K562 (cell line): ENCODE results near the gene ZMAT3. TPM values are rescaled to one million over a fixed set of nuclear protein-coding genes. Genes with fewer than 3 reads are reported as not detected.
"Not testable (repeated sequence)": the region's sequence is repeated elsewhere in the genome, so short reads cannot be mapped to it uniquely, and the experiment has no call there.

Experiments
- ARID1B ChIP-seq: fragments of 450-650 bp; IDR thresholded peaks from 2 replicates; pipeline ENCODE4 v1.6.1; 2016; ENCODE audit warnings: antibody characterized with exemption, mild to moderate bottlenecking, inconsistent platforms
- CBFA2T2 ChIP-seq: fragments of 450-650 bp; conservative IDR thresholded peaks from 2 replicates; pipeline ENCODE4 v1.6.1; 2017; ENCODE audit warnings: mild to moderate bottlenecking
- FOXK2 ChIP-seq, 2 experiments: fragments of 450-650 bp; IDR thresholded peaks in 1 of 2; conservative IDR thresholded peaks in 1 of 2; 2 replicates each; pipeline ENCODE4 v1.6.1; 2016; ENCODE audit warnings: low read depth in 2 of 2, mild to moderate bottlenecking in 1 of 2
- HDAC1 ChIP-seq, 2 experiments: fragments of 450-650 bp; IDR thresholded peaks; 2 replicates each; pipeline ENCODE4 v1.6.1; 2016 to 2017; ENCODE audit warnings: inconsistent platforms in 1 of 2, mild to moderate bottlenecking in 1 of 2, moderate library complexity in 1 of 2
- HLTF ChIP-seq: fragments of 450-650 bp; IDR thresholded peaks from 2 replicates; pipeline ENCODE4 v1.6.1; 2016
- KDM1A ChIP-seq, 2 experiments: fragments of 450-650 bp; IDR thresholded peaks; 2 replicates each; pipeline ENCODE4 v1.6.1; 2016; ENCODE audit warnings: mild to moderate bottlenecking in 2 of 2
- LEF1 ChIP-seq: fragments of 450-650 bp; IDR thresholded peaks from 2 replicates; pipeline ENCODE4 v1.6.1; 2016; ENCODE audit warnings: mild to moderate bottlenecking
- NR2C1 ChIP-seq, 2 experiments: fragments of 450-650 bp; IDR thresholded peaks; 2 replicates each; pipeline ENCODE4 v1.6.1; 2017; ENCODE audit warnings: mild to moderate bottlenecking in 2 of 2, antibody characterized with exemption in 1 of 2, inconsistent platforms in 1 of 2, missing compliant biosample characterization in 1 of 2, missing genetic modification characterization in 1 of 2
- NR2C2 ChIP-seq, 2 experiments: fragments of 200-800 bp in 1 of 2; sonication (Bioruptor generic) in 1 of 2; sonication (generic) in 1 of 2; formaldehyde crosslinking in 1 of 2; IDR thresholded peaks; 2 replicates each; pipeline versions ENCODE4 v1.6.1 to v1.8.0; 2016 to 2022; ENCODE audit warnings: mild to moderate bottlenecking in 1 of 2, missing compliant biosample characterization in 1 of 2, missing genetic modification characterization in 1 of 2, missing genetic modification reagents in 1 of 2
- SMARCA4 ChIP-seq: fragments of 450-650 bp; IDR thresholded peaks from 2 replicates; pipeline ENCODE4 v1.6.1; 2016
- SMARCE1 ChIP-seq: fragments of 450-650 bp; IDR thresholded peaks from 2 replicates; pipeline ENCODE4 v1.7.1; 2016; ENCODE audit warnings: mild to moderate bottlenecking
- SOX6 ChIP-seq: fragments of 450-650 bp; IDR thresholded peaks from 2 replicates; pipeline ENCODE4 v1.6.1; 2014; ENCODE audit warnings: mild to moderate bottlenecking
- TAL1 ChIP-seq: fragments of 450-650 bp; IDR thresholded peaks from 2 replicates; pipeline ENCODE4 v1.6.1; 2016; ENCODE audit warnings: mild to moderate bottlenecking
- TEAD4 ChIP-seq, 2 experiments: sonication (generic) in 1 of 2; formaldehyde crosslinking in 1 of 2; IDR thresholded peaks; 2 replicates each; pipeline versions ENCODE4 v1.6.1 to v1.8.0; 2012 to 2022; ENCODE audit warnings: borderline replicate concordance in 1 of 2, inconsistent platforms in 1 of 2, low read length in 1 of 2, mild to moderate bottlenecking in 1 of 2, missing genetic modification reagents in 1 of 2
- ZNF175 ChIP-seq: fragments of 200-800 bp; sonication (Bioruptor generic); IDR thresholded peaks from 2 replicates; pipeline ENCODE4 v1.6.1; 2016; ENCODE audit warnings: low read depth, mild to moderate bottlenecking, missing genetic modification characterization, missing compliant biosample characterization
- polyA plus RNA-seq, 8 experiments: library from polyadenylated mRNA; depleted of rRNA in 4 of 8; stranded (reverse) in 5 of 8; unstranded in 3 of 8; fragments of >200 nt; fragmentation: Nextera tagmentation in 2 of 8; fragmentation: Illumina TruSeq in 1 of 8; extraction: Ambion mirVana in 2 of 8; extraction: Trizol in 1 of 8; gene quantifications; 2 replicates each; pipeline versions ENCODE4 v1.2.1 to v1.2.3, GENCODE V29; 2011 to 2014; ENCODE audit warnings: inconsistent platforms in 1 of 8, missing spikeins in 1 of 8
- total RNA-seq, 7 experiments: library from RNA; depleted of rRNA in 6 of 7; stranded (reverse); fragments of >200 nt in 6 of 7; fragmentation: Illumina TruSeq in 2 of 7; extraction: Trizol in 2 of 7; gene quantifications; 2 replicates each; pipeline versions ENCODE4 v1.2.1 to v1.2.3, GENCODE V29; 2011 to 2021; ENCODE audit warnings: low replicate concordance in 1 of 7
- TF ChIP-seq, protein P1 (sequence below): IDR thresholded peaks from 2 replicates; pipeline ENCODE4 v1.6.1; 2016; ENCODE audit warnings: missing genetic modification characterization, missing compliant biosample characterization
- TF ChIP-seq, protein P2 (sequence below): sonication (generic); IDR thresholded peaks from 2 replicates; pipeline ENCODE4 v1.6.1; 2016
- TF ChIP-seq, protein P3 (sequence below), 2 experiments: fragments of 200-800 bp in 1 of 2; sonication (Bioruptor generic) in 1 of 2; sonication (generic) in 1 of 2; formaldehyde crosslinking in 1 of 2; IDR thresholded peaks in 1 of 2; conservative IDR thresholded peaks in 1 of 2; 2 replicates each; pipeline versions ENCODE4 v1.5.0 to v1.6.1; 2016 to 2020; ENCODE audit warnings: missing compliant biosample characterization in 1 of 2, missing genetic modification characterization in 1 of 2, missing genetic modification reagents in 1 of 2

The ZMAT3 gene
- total and polyA plus RNA-seq, 9 of the 15 experiments (the other 6 are each of a cell fraction or from before 2014, with no cell fraction given): 0.87 to 5.1 (median 3.9) TPM

DNA sequence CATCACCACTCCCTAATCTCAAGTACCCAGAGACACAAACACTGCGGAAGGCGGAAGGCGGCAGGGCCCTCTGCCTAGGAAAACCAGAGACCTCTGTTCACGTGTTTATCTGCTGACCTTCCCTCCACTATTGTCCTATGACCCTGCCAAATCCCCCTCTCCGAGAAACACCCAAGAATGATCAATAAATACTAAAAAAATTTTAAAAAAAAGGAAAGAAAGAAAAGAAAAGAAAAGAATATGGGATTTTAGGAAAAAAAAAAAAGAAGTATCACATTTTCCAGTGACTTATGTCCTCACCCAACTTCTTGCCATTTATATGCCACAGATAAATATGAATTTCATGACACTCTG lies 38.3 kb downstream of the ZMAT3 start (continued):
- TF ChIP-seq SOX6: peak; percentile 57; the same call in 1 of the 2 replicates
- peak; percentile 63 to 76 for TF ChIP-seq FOXK2 (conservative IDR thresholded peaks at IDR 0.05 in 1 of 2, IDR thresholded peaks at IDR 0.05 in 1 of 2; ENCODE audit: low read depth in 2 of 2)
- 0 out of 2 replicates have a peak, but pooled peaks have one; percentile 61 for TF ChIP-seq HLTF
- TF ChIP-seq, protein P1, sequence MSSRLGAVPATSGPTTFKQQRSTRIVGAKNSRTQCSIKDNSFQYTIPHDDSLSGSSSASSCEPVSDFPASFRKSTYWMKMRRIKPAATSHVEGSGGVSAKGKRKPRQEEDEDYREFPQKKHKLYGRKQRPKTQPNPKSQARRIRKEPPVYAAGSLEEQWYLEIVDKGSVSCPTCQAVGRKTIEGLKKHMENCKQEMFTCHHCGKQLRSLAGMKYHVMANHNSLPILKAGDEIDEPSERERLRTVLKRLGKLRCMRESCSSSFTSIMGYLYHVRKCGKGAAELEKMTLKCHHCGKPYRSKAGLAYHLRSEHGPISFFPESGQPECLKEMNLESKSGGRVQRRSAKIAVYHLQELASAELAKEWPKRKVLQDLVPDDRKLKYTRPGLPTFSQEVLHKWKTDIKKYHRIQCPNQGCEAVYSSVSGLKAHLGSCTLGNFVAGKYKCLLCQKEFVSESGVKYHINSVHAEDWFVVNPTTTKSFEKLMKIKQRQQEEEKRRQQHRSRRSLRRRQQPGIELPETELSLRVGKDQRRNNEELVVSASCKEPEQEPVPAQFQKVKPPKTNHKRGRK (tag): peak; percentile 69
- not testable (repeated sequence) for TF ChIP-seq NR2C2 (CRISPR knock-in tag; IDR thresholded peaks at IDR 0.05); TEAD4 (CRISPR knock-in tag; IDR thresholded peaks at IDR 0.05; ENCODE audit: borderline replicate concordance); NR2C1 (tag; IDR thresholded peaks at IDR 0.05)
- TF ChIP-seq NR2C2 (tag; IDR thresholded peaks at IDR 0.05): peak; percentile 59
- TF ChIP-seq, protein P2, sequence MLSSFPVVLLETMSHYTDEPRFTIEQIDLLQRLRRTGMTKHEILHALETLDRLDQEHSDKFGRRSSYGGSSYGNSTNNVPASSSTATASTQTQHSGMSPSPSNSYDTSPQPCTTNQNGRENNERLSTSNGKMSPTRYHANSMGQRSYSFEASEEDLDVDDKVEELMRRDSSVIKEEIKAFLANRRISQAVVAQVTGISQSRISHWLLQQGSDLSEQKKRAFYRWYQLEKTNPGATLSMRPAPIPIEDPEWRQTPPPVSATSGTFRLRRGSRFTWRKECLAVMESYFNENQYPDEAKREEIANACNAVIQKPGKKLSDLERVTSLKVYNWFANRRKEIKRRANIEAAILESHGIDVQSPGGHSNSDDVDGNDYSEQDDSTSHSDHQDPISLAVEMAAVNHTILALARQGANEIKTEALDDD: peak; percentile 36; the same call in 1 of the 2 replicates
- 0 out of 4 replicates have a peak, but pooled peaks of 1 of the 2 experiments have one; percentile 23 for TF ChIP-seq HDAC1 (IDR thresholded peaks at IDR 0.05)
- TF ChIP-seq, protein P3, sequence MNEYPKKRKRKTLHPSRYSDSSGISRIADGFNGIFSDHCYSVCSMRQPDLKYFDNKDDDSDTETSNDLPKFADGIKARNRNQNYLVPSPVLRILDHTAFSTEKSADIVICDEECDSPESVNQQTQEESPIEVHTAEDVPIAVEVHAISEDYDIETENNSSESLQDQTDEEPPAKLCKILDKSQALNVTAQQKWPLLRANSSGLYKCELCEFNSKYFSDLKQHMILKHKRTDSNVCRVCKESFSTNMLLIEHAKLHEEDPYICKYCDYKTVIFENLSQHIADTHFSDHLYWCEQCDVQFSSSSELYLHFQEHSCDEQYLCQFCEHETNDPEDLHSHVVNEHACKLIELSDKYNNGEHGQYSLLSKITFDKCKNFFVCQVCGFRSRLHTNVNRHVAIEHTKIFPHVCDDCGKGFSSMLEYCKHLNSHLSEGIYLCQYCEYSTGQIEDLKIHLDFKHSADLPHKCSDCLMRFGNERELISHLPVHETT (CRISPR knock-in tag; conservative IDR thresholded peaks at IDR 0.05 in 1 of 2, IDR thresholded peaks at IDR 0.05 in 1 of 2): peak in 1 of 2 experiments; percentile 64; a peak in 1 of 4 replicates
- peak; percentile 64; the same call in 1 of the 2 replicates for TF ChIP-seq ZNF175 (CRISPR knock-in tag)
- TF ChIP-seq SMARCA4: peak; percentile 80
- TF ChIP-seq ARID1B: peak; percentile 80
- TF ChIP-seq TAL1: peak; percentile 49; the same call in 1 of the 2 replicates
- TF ChIP-seq KDM1A (IDR thresholded peaks at IDR 0.05): 0 out of 4 replicates have a peak, but pooled peaks of 1 of the 2 experiments have one; percentile 47
- peak; percentile 38 for TF ChIP-seq TEAD4 (IDR thresholded peaks at IDR 0.05; ENCODE audit: low read length)
- TF ChIP-seq LEF1: 0 out of 2 replicates have a peak, but pooled peaks have one; percentile 4
- TF ChIP-seq NR2C1 (IDR thresholded peaks at IDR 0.05): peak; percentile 60; the same call in 1 of the 2 replicates
- peak; percentile 85 for TF ChIP-seq SMARCE1
- peak; percentile 43; the same call in 1 of the 2 replicates for TF ChIP-seq CBFA2T2
